ENCODE data around the gene TGFA.

- TF ChIP-seq CTCF (IDR thresholded peaks at IDR 0.05) (no peak), EP300 (IDR thresholded peaks at IDR 0.05) (no peak), POLR2AphosphoS5 (IDR thresholded peaks at IDR 0.05) (no peak), POLR2A (IDR thresholded peaks at IDR 0.05; ENCODE audit: low read depth) (no peak)
These were observed 35.8 kb downstream of the TGFA start for GRCh38 chr2:70517804-70518203.

Data from esophagus muscularis mucosa (tissue), 4 donors.